ENCODE data around the gene SLC8A1. TPM values are rescaled to one million over a fixed set of nuclear protein-coding genes. Genes with fewer than 3 reads are reported as not detected.

SLC8A1 gene
- total RNA-seq, 1 donor from 2014 or later = 9.6 TPM

DNA sequence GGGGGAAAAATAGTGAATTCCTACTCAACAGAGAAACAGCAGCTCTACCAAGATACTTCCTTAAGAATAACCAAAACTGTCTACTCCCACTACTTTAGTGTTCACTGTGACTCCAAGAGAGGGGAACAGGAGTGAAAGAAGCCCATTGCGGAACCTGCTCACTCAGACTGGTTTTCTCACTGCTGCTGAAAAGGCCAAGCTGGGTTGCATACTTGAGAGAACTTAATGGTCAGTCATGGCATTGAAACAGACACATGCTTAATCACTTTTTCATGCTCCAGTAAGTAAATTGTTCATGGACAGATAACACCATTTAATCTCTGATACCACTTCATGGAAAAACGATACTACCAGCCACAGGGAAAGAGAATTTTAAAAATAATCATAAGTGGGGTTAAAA lies 35.7 kb upstream of the SLC8A1 start:
- Histone ChIP-seq H3K4me2 (no peak overlapping the region), H3K9me3 (ENCODE audit: low read depth) (no peaks in the 10 kb centered on the region), H3K27me3 (no peaks in the 10 kb centered on the region), H3F3A (ENCODE audit: low read depth) (no peaks in the 10 kb centered on the region), H3K27ac (no peak overlapping the region), H3K79me2 (ENCODE audit: low read depth) (no peaks in the 10 kb centered on the region), H3K4me3 (no peak overlapping the region), H3K9ac (no peak overlapping the region), H4K20me1 (ENCODE audit: low read depth) (no peaks in the 10 kb centered on the region), H3K36me3 (no peaks in the 10 kb centered on the region), H3K4me1 (peaks cover 11% of the 10 kb centered on the region), H2AFZ (replicated peaks) (no peak overlapping the region)
- no peak for TF ChIP-seq EZH2 (IDR thresholded peaks at IDR 0.05)
- TF ChIP-seq, protein P1, sequence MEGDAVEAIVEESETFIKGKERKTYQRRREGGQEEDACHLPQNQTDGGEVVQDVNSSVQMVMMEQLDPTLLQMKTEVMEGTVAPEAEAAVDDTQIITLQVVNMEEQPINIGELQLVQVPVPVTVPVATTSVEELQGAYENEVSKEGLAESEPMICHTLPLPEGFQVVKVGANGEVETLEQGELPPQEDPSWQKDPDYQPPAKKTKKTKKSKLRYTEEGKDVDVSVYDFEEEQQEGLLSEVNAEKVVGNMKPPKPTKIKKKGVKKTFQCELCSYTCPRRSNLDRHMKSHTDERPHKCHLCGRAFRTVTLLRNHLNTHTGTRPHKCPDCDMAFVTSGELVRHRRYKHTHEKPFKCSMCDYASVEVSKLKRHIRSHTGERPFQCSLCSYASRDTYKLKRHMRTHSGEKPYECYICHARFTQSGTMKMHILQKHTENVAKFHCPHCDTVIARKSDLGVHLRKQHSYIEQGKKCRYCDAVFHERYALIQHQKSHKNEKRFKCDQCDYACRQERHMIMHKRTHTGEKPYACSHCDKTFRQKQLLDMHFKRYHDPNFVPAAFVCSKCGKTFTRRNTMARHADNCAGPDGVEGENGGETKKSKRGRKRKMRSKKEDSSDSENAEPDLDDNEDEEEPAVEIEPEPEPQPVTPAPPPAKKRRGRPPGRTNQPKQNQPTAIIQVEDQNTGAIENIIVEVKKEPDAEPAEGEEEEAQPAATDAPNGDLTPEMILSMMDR (IDR thresholded peaks at IDR 0.05) = no peak
- TF ChIP-seq EZH2phosphoT487 (IDR thresholded peaks at IDR 0.05) = no peak
- DNase-seq (ENCODE audit: low spot score) = no peak
- Mint-ChIP-seq H3K4me3 (peak overlapping the region; percentile 35), H3K27me3 (ENCODE audit: insufficient read depth, low read depth) (no peaks in the 10 kb centered on the region), H3K9me3 (no peaks in the 10 kb centered on the region), H3K27ac (peak overlapping the region; percentile 86), H3K4me1 (peaks cover 22% of the 10 kb centered on the region), H3K36me3 (no peaks in the 10 kb centered on the region)

DNA sequence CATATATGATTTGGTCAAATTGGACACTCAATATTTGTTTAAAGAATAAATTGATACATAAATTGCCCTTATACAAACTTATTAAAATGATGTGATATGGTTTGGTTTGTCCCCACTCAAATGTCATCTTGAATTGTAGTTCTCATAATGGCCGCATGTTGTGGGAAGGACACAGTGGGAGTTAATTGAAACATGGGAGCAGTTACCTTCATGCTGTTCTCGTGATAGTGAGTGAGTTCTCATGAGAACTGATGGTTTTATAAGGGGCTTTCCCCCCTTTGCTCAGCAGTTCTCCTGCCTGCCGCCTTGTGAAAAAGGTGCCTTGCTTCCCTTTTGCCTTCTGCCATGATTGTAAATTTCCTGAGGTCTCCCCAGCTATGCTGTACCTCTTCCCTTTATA lies 34.0 kb upstream of the SLC8A1 start:
- Mint-ChIP-seq H3K36me3 (no peaks in the 10 kb centered on the region), H3K9me3 (no peaks in the 10 kb centered on the region), H3K4me1 (peaks cover 22% of the 10 kb centered on the region), H3K27ac (peak overlapping the region; percentile 13), H3K4me3 (no peak overlapping the region), H3K27me3 (ENCODE audit: insufficient read depth, low read depth) (no peaks in the 10 kb centered on the region)
- H3K4me3 ChIP-seq = no peak overlapping the region
- no peak for DNase-seq (ENCODE audit: low spot score)
- no peaks in the 10 kb centered on the region for H3K9me3 ChIP-seq (ENCODE audit: low read depth)
- no peaks in the 10 kb centered on the region for H3K79me2 ChIP-seq (ENCODE audit: low read depth)
- H3K27ac ChIP-seq = no peak overlapping the region
- no peaks in the 10 kb centered on the region for H3F3A ChIP-seq (ENCODE audit: low read depth)
- H2AFZ ChIP-seq (replicated peaks) = no peak overlapping the region
- peaks cover 11% of the 10 kb centered on the region for H3K4me1 ChIP-seq
- no peaks in the 10 kb centered on the region for H4K20me1 ChIP-seq (ENCODE audit: low read depth)
- H3K27me3 ChIP-seq = no peaks in the 10 kb centered on the region
- no peaks in the 10 kb centered on the region for H3K36me3 ChIP-seq
- H3K9ac ChIP-seq = no peak overlapping the region
- no peak overlapping the region for H3K4me2 ChIP-seq
- no peak for TF ChIP-seq EZH2 (IDR thresholded peaks at IDR 0.05)
- TF ChIP-seq, protein P1 (IDR thresholded peaks at IDR 0.05) = no peak
- no peak for TF ChIP-seq EZH2phosphoT487 (IDR thresholded peaks at IDR 0.05)

DNA sequence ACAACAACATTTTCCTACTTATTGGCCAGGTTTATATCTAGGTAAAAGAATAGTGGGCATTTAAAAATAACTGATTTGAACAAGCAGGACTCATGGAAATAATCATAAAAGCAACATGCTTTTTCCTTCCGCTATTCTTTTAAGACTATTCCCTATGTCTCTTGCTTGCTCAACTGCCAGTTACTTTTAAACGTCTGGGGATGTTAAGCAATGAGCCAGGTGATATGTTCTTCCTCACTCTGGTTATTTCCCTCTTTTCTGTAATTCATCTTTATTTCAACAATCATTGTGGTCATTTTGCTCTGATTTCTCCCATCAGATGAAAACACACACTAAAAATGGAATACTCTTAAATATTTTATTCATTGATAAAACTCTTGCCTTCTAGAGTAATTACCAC lies 33.4 kb upstream of the SLC8A1 start:
- Mint-ChIP-seq H3K27ac (no peak overlapping the region), H3K4me3 (no peak overlapping the region), H3K4me1 (peaks cover 22% of the 10 kb centered on the region), H3K36me3 (no peaks in the 10 kb centered on the region), H3K9me3 (no peaks in the 10 kb centered on the region), H3K27me3 (ENCODE audit: insufficient read depth, low read depth) (no peaks in the 10 kb centered on the region)
- Histone ChIP-seq H2AFZ (replicated peaks) (no peak overlapping the region), H3K9me3 (ENCODE audit: low read depth) (no peaks in the 10 kb centered on the region), H3K36me3 (no peaks in the 10 kb centered on the region), H4K20me1 (ENCODE audit: low read depth) (no peaks in the 10 kb centered on the region), H3K27ac (no peak overlapping the region), H3K9ac (no peak overlapping the region), H3F3A (ENCODE audit: low read depth) (no peaks in the 10 kb centered on the region), H3K27me3 (no peaks in the 10 kb centered on the region), H3K4me3 (no peak overlapping the region), H3K4me2 (no peak overlapping the region), H3K4me1 (peaks cover 11% of the 10 kb centered on the region), H3K79me2 (ENCODE audit: low read depth) (no peaks in the 10 kb centered on the region)
- DNase-seq (ENCODE audit: low spot score) = no peak
- TF ChIP-seq, protein P1 (IDR thresholded peaks at IDR 0.05) = no peak
- TF ChIP-seq EZH2 (IDR thresholded peaks at IDR 0.05) (no peak), EZH2phosphoT487 (IDR thresholded peaks at IDR 0.05) (no peak)

Data from neural progenitor cell (in vitro differentiated cells).